Right lobe of liver (tissue), 4 donors: ENCODE measurements around the gene MOB1B.
"Not testable (repeated sequence)": the region's sequence is repeated elsewhere in the genome, so short reads cannot be mapped to it uniquely, and the experiment has no call there.

ENCODE experiments used
- CTCF ChIP-seq, 4 donors: fragments of 200-600 bp in 3 of 4; fragments of 450-650 bp in 1 of 4; IDR thresholded peaks; one replicate each; pipeline versions ENCODE4 v1.5.1 to v1.8.0; 2016 to 2022; ENCODE audit warnings: antibody characterized with exemption in 4 of 4, mild to moderate bottlenecking in 2 of 4
- POLR2A ChIP-seq: fragments of 450-650 bp; IDR thresholded peaks from one replicate; pipeline ENCODE4 v1.6.1; 2017; ENCODE audit warnings: antibody characterized with exemption, mild to moderate bottlenecking
- donor health status: DM: no; HTN: no; CAD: no.
- donor health status: DM: no; HTN: no; CAD: no.
- donor health status: DM: no; HTN: yes; CAD: no.

- TF ChIP-seq CTCF (IDR thresholded peaks at IDR 0.05); POLR2A: not testable (repeated sequence)
Measured at GRCh38 chr4:71001363-71001762, 99.2 kb downstream of the MOB1B start.
